Adipose tissue (tissue), 3 donors: Measurements from ENCODE around the gene ADGRB2. TPM values are rescaled to one million over a fixed set of nuclear protein-coding genes. Genes with fewer than 3 reads are reported as not detected.

Experiments
- H3K27ac ChIP-seq: one replicate; pipeline ENCODE4 v1.5.1; 2013; ENCODE audit warnings: low read depth, low read length
- WGBS, 3 donors: extraction: QIAGEN DNeasy Blood & Tissue Kit; methylation state at CpG; one replicate each; pipeline ENCODE4 v1.1.7; 2013; 5-methylcytosine and 5-hydroxymethylcytosine counted together
- polyA plus RNA-seq, 3 donors: library from polyadenylated mRNA; stranded (reverse); fragments of 200-250 nt; gene quantifications; one replicate each; pipeline ENCODE4 v1.2.3, GENCODE V29; 2013
- donor health status: healthy with polysubstance abuse.
- donor health status: Bipolar disorder and iron deficiency.
- donor health status: healthy.

Gene ADGRB2
- polyA plus RNA-seq, 3 donors, result 0.21 to 5.0 (median 1.2) TPM

DNA sequence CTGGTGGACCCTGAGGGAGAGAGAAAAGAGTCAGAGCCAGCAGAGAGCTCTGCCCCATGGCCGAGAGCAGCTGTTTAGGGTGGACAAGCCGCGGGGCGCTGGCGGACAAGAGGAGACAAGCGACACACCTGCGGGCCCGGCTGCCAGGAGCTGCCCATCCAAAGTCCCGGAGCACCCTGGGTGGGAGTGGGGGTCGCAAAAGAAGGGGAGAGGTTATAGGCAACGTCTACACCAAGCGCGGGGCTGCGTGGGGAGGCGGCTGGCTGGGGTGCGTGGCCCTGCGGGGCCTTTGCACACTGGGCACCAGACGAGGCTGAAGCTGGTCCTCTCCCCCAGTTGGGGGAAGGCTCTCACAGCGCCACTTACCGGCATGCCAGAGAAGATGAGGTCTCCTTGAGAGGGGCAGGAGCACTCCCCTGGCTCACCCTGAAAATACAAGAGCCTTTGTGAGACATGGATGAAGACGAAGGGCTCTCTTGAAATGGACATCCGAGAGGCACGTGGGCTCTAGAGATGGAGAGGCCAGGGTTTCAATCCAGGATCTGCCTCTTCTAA lies 84.4 kb downstream of the ADGRB2 start:
- no peak overlapping the region for H3K27ac ChIP-seq
- WGBS, 3 donors, result 71 to 86% (median 83%) methylated on average over 23 of the region's 23 CpGs

GRCh38 chr1:31679091-31679490 lies 85.0 kb downstream of the ADGRB2 start:
- H3K27ac ChIP-seq, result no peak overlapping the region
- 38 to 46% (median 45%) methylated on average over 2 of the region's 2 CpGs for WGBS, 3 donors

DNA sequence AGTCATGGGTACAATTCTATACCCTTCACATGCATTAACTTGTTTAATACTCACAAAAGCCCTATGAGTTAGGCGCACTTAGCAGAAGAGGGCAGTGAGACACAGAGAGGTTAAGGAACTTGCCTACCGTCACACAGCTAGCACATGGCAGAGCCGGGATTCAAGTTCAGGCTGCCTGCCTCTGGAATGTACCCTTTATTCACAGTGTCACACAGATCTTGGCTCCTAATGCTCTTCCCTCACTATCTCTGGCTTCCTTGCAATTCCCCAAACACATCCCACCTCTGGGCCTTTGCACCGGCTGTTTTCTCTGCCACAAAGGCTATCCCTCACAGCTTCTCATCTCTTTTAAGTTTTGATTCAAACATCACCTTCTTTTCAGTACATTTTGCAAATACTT lies 85.5 kb downstream of the ADGRB2 start:
- 84 to 95% (median 85%) methylated on average over 4 of the region's 4 CpGs for WGBS, 3 donors
- no peak overlapping the region for H3K27ac ChIP-seq

DNA sequence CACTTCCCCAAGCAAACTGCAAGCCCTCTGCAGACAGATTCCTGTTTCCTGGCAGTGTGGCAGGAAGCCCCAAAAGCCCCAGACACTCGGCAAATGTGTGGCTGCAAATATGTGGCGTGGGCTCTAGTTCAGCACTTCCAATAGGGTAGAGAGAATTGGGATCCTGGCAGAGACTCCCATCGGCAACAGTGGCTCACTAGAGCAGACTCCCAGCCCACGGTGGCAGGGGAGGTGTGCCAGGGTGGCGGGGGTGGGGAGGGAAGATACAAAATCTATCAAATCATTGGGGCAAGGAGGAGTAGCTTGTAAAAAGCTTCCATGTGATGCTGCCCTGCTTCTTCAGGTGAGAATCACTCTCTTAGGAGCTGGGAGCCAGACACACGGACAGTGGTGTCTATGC lies 86.2 kb downstream of the ADGRB2 start:
- no peak overlapping the region for H3K27ac ChIP-seq
- 61 to 72% (median 68%) methylated on average over 6 of the region's 6 CpGs for WGBS, 3 donors

DNA sequence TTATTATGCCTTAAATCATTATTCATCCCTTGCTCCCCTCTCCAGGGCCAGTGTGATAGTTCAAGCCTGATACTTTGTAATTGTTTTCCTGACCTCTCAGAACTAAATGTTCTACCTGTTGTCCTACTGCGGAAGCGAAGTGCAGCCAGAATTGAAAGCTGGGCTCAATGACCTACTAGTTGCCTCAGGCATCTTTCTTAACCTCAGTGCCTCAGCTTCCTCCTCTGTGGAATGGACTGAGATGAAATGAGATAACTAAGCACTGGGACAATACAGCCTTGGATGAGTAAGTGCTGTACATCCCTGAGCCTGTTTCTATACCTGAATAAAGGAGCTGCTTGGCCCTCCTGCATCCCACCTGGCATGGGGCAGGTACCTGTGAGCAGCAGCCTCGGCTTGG lies 86.7 kb downstream of the ADGRB2 start:
- no peak overlapping the region for H3K27ac ChIP-seq
- 73 to 84% (median 79%) methylated on average over 3 of the region's 3 CpGs for WGBS, 3 donors

Other genes starting within 250 kb of the ADGRB2 start
- gene TINAGL1, start 187.8 kb downstream of the ADGRB2 start, polyA plus RNA-seq, result 100 to 1,000 TPM in 2 of 3 donors, 10 to 100 TPM in 1; 33.7 to 190 (median 143) TPM
- gene HCRTR1, start 146.7 kb downstream of the ADGRB2 start, polyA plus RNA-seq, result 1 to 10 TPM in 1 of 3 donors, under 1 TPM in 2; 0.08 to 1.3 (median 0.25) TPM
- gene PEF1, start 119.5 kb downstream of the ADGRB2 start, polyA plus RNA-seq, result 10 to 100 TPM; 27.8 to 67.3 (median 62.0) TPM
- gene COL16A1, start 60.3 kb downstream of the ADGRB2 start, polyA plus RNA-seq, result 10 to 100 TPM in 2 of 3 donors, 1 to 10 TPM in 1; 4.3 to 30.4 (median 19.0) TPM
- 1 to 10 TPM in 2 of 3 donors, under 1 TPM in 1; 0.18 to 6.8 (median 1.0) TPM for gene SPOCD1, start 51.7 kb upstream of the ADGRB2 start, polyA plus RNA-seq
- gene PTP4A2, start 174.0 kb upstream of the ADGRB2 start, polyA plus RNA-seq, result 100 to 1,000 TPM in 2 of 3 donors, 10 to 100 TPM in 1; 42.8 to 282 (median 149) TPM
- gene KHDRBS1, start 249.5 kb upstream of the ADGRB2 start, polyA plus RNA-seq, result 10 to 100 TPM; 35.7 to 85.9 (median 62.4) TPM